Measurements from ENCODE around the gene ELAVL3. TPM values are rescaled to one million over a fixed set of nuclear protein-coding genes. Genes with fewer than 3 reads are reported as not detected.

The ELAVL3 gene
- total RNA-seq, 6 experiments from 2014 or later: not detected

DNA sequence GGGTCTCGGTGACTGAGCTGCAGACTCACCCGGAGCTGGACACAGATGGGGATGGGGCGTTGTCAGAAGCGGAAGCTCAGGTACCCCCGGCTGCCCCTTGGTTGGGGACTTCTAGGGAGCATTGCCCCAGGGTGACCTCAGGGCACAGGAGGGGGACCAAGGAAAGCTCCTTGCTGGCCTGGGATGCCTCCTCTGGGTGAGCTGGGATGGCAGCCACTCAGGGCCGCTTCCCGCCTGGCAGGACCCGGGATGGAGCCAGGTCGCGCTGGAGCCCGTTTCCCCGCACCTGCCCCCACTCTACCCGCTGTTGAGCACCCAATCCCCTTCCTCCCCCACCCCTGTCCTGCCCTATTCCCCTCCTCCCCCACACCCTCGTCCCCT lies 34.6 kb downstream of the ELAVL3 start:
- no peaks in the 10 kb centered on the region for H3K4me1 Mint-ChIP-seq (ENCODE audit: low read depth)
- TF ChIP-seq, protein P1, sequence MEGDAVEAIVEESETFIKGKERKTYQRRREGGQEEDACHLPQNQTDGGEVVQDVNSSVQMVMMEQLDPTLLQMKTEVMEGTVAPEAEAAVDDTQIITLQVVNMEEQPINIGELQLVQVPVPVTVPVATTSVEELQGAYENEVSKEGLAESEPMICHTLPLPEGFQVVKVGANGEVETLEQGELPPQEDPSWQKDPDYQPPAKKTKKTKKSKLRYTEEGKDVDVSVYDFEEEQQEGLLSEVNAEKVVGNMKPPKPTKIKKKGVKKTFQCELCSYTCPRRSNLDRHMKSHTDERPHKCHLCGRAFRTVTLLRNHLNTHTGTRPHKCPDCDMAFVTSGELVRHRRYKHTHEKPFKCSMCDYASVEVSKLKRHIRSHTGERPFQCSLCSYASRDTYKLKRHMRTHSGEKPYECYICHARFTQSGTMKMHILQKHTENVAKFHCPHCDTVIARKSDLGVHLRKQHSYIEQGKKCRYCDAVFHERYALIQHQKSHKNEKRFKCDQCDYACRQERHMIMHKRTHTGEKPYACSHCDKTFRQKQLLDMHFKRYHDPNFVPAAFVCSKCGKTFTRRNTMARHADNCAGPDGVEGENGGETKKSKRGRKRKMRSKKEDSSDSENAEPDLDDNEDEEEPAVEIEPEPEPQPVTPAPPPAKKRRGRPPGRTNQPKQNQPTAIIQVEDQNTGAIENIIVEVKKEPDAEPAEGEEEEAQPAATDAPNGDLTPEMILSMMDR (IDR thresholded peaks at IDR 0.05): no peak
- peaks cover 6% of the 10 kb centered on the region; the same call in 1 of the 2 replicates for H3K36me3 Mint-ChIP-seq (ENCODE audit: low read depth)
- peaks cover 1% of the 10 kb centered on the region; the same call in 1 of the 2 replicates for H3K27me3 Mint-ChIP-seq (ENCODE audit: insufficient read depth)
- H3K4me3 Mint-ChIP-seq: no peak overlapping the region
- no peak for DNase-seq
- no peak overlapping the region for H3K27ac Mint-ChIP-seq
- no peaks in the 10 kb centered on the region for H3K9me3 Mint-ChIP-seq

DNA sequence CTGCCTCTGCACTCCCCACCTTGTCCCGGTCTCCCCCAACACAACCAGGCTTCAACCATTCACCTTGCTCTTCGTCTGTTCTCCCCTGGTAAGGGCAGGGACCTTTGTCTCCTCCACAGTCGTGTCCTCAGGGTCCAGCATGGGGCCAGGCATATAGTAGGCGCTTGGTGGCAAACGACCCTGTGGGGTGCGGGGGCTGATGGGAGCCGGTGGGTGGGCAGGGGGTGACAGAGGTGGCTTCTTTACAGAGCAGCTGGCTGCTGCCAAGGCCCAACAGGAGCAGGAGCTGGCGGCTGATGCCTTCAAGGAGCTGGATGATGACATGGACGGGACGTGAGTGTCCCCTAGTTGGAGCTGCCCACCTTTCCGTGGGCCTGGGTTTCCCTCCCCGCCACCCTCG lies 35.7 kb downstream of the ELAVL3 start:
- Mint-ChIP-seq H3K36me3 (ENCODE audit: low read depth) (peaks cover 6% of the 10 kb centered on the region; the same call in 1 of the 2 replicates), H3K27me3 (ENCODE audit: insufficient read depth) (peaks cover 1% of the 10 kb centered on the region; the same call in 1 of the 2 replicates), H3K27ac (no peak overlapping the region), H3K9me3 (no peaks in the 10 kb centered on the region), H3K4me1 (ENCODE audit: low read depth) (no peaks in the 10 kb centered on the region), H3K4me3 (no peak overlapping the region)
- TF ChIP-seq, protein P1 (IDR thresholded peaks at IDR 0.05): no peak
- DNase-seq: no peak

DNA sequence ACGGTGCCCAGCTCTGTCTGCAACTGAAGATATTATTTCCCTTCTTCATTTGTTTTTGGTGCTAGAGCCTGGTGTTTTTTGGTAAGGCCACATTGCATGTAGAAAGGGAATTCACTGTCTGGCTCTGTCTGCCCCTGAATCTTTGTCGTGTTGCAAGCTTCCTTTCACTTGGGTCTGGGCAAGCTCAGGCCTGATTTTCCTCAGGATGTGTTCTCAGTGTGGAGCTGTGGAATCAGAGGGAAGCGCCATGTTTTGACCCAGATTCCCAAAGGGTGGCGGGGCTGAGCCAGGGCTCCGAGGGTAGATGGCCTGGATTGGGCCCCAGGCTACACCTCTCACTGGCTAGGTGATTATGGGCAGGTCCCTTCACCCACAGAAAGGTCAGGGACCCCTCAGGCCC lies 36.8 kb downstream of the ELAVL3 start:
- no peaks in the 10 kb centered on the region for H3K9me3 Mint-ChIP-seq
- DNase-seq: no peak
- H3K27me3 Mint-ChIP-seq (ENCODE audit: insufficient read depth): peaks cover 1% of the 10 kb centered on the region; the same call in 1 of the 2 replicates
- no peak overlapping the region for H3K27ac Mint-ChIP-seq
- no peak overlapping the region for H3K4me3 Mint-ChIP-seq
- TF ChIP-seq, protein P1 (IDR thresholded peaks at IDR 0.05): no peak
- no peaks in the 10 kb centered on the region for H3K4me1 Mint-ChIP-seq (ENCODE audit: low read depth)
- H3K36me3 Mint-ChIP-seq (ENCODE audit: low read depth): peaks cover 6% of the 10 kb centered on the region; the same call in 1 of the 2 replicates

DNA sequence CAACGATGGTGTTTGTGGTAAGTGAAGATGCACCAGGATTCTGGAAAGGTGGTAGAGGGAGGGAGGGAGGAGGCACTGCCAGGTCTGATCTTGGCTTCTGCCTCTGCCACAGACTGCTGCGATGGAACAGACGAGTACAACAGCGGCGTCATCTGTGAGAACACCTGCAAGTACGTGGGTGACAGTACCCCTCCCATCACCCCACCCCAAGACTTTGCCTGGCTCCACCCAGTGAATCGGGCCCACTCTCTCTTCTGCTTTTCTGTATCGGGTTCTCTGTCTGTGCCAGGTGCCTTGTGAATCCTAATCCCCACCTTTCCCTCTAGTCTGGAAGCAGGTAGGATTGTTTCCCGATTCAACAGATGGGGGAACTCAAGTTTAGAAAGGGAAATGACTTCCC lies 42.9 kb downstream of the ELAVL3 start:
- Mint-ChIP-seq H3K4me1 (ENCODE audit: low read depth) (peaks cover 14% of the 10 kb centered on the region), H3K27ac (peak overlapping the region; percentile 21; the same call in 1 of the 2 replicates), H3K4me3 (no peak overlapping the region; the same call in 1 of the 2 replicates), H3K36me3 (ENCODE audit: low read depth) (peaks cover 10% of the 10 kb centered on the region), H3K9me3 (no peaks in the 10 kb centered on the region), H3K27me3 (ENCODE audit: insufficient read depth) (0 out of 2 replicates have a peak, but pooled peaks cover 3% of the 10 kb centered on the region)
- TF ChIP-seq, protein P1 (IDR thresholded peaks at IDR 0.05): no peak
- no peak for DNase-seq

DNA sequence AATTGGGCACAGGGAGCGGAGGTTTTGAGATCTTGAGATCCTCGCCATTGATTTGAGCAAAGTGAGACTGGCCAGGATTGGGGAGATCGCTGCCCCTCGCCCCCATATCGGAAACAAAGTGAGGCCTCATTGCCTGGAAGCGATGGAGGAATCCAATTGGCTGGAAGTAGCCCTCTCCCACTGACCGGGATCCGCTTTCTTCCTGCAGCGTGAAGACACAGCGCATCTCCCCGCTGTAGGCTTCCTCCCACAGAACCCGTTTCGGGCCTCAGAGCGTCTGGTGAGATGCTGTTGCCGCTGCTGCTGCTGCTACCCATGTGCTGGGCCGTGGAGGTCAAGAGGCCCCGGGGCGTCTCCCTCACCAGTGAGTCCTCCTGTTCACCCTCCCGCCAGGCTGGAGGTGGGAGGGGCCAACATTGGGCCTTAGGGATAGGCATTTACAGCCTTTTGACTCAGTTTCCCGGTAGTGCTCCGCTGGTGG lies 45.0 kb downstream of the ELAVL3 start:
- Mint-ChIP-seq H3K36me3 (ENCODE audit: low read depth) (peaks cover 4% of the 10 kb centered on the region), H3K9me3 (no peaks in the 10 kb centered on the region), H3K27me3 (ENCODE audit: insufficient read depth) (0 out of 2 replicates have a peak, but pooled peaks cover 3% of the 10 kb centered on the region), H3K4me1 (ENCODE audit: low read depth) (peaks cover 14% of the 10 kb centered on the region), H3K27ac (peak overlapping the region; percentile 92), H3K4me3 (peak overlapping the region; percentile 99)
- TF ChIP-seq, protein P1 (IDR thresholded peaks at IDR 0.05): no peak
- DNase-seq: peak; percentile 11

Measured in HFFc6 (cell line).